ENCODE measurements around the gene RPS5.
"Not testable (repeated sequence)": the region's sequence is repeated elsewhere in the genome, so short reads cannot be mapped to it uniquely, and the experiment has no call there.

The RPS5 gene

DNA sequence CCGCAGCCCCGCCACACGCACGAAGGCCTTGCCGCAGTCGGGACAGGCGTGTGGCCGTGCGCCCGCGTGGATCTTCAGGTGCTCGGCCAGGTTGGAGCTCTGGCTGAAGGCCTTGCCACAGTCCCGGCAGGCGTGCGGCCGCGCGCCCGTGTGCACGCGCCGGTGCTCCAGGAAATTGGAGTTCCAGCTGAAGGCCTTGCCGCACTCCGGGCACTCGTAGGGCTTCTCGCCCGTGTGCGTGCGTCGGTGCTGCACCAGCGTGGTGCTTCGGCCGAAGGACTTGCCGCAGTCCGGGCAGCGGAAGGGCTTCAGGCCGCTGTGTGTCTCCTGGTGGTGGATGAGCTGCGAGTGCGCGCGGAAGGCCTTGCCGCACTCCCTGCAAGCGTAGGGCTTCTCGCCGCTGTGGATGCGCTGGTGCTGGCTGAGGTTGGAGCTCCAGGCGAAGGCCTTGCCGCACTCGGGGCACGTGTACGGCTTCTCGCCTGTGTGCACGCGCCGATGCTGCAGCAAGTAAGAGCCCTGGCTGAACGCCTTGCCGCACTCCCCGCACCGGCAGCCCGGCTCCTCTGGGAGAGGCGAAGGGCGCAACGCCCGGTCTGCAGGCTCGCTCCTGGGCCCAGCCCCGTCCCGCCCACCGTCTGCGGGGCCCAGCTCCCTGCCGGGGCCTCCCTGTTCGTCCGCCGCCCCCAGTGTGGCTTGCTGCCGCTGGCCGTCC lies 30.1 kb upstream of the RPS5 start:
- no peak for DNase-seq

DNA sequence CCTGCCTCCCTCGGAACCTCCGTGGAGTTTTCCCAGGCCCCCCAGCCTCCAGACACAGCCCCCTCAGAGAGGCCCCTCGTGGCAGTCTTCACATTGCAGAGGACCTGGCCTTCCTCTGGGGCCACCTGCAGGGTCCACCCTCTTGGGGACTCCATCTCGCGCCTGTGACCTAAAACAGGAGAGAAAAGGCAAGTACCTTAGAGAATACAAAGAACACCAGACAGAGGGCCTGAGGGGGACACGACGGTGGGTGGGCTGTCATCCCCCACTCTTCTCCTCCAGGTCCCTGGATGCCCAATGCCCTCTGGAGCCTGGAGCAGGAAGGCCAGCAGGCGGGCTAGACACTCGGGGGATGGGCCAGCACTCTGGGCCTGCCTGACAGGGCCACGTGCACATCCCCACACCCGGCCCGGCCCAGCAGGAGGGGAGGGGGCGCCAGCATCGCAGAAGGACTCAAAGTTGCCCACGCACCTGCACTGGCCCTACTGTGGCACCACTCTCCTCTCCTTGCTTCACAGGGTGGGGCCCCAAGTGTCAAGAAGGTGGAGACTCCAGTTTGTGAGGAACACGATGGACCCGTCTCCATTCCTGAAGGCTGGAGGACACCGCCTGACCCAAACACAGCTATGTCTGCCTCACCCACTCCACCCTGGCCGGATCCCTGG lies 29.5 kb upstream of the RPS5 start:
- DNase-seq = no peak

DNA sequence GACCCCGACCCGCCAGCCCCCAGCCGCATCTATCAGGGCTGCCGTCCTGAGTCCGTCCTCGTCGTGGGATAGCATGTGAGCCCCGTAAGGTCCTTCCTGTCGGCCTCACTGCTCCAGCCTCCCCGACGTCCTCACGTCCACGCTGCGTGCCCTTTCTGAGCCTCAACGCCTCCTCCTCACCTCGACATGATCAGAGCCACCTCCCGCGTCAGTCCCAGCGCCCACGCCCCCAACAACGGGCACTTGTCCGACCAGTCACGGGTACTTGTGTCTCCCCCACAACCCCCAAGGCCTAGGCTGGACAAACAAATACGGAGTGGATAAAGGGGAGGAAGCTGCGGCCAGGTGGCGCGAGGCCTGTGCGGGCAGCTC lies 25.2 kb upstream of the RPS5 start:
- DNase-seq = peak in 1 of 2 experiments; percentile 54

DNA sequence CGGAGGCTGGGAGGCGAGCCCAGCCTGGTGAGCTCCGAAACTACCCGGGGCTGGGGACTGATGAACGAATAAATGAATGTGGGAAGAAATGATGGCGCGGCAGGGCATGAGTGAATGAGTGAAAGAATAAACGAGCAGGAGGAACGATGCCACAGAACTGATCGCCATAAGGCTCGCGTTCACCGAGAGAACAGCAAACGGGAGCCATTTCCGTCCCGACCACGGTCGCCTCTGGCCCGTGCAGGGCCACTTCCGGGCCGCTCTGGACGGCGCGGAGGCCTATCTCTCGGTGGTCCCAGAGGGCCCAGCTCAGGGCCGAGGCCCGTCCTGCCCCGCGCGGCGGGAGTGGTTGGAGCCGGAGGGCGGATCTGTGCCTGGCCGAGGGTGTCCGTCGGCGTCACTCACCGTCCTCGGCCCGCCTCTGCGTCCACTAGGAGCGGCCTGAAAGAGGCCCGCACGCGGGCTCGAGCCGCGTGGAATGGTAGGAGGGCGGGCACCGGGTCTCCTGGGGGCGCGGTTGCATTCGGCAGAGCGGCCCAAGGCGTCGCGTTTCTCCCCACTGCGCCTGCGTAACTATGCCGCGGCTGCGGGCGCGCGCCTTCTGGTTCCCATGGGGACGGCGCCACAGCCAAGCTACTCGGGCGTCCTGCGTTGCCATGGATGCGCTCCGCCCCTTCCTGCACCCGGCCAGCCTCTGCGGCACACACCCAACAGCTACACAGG lies 24.6 kb upstream of the RPS5 start, which contains the start of gene ZNF497:
ZNF497 (minus strand) TSS at position 480 of the 723 bp plus-strand sequence. CDS start 5,116 bp downstream, outside the sequence.
- DNase-seq = peak; percentile 87 to 97

DNA sequence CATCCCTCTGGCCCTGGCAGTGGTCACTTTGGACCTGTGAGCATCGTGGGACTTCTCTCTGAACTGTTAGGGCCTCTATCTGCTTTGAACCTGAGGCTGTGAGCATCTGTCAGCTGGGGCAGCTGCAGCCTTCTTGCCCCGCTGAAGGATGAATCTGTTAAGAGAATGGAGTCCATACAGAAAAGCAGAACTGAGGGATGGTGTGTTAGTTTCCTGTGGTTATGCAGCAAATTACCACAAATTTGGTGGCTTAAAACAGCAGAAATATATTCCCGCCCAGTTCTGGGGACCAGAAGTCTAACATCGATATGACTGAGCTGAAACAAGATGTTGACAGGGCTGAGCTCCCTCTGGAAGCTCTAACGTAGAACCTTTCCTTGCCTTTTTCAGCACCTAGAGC lies 22.9 kb upstream of the RPS5 start:
- DNase-seq = no peak

DNA sequence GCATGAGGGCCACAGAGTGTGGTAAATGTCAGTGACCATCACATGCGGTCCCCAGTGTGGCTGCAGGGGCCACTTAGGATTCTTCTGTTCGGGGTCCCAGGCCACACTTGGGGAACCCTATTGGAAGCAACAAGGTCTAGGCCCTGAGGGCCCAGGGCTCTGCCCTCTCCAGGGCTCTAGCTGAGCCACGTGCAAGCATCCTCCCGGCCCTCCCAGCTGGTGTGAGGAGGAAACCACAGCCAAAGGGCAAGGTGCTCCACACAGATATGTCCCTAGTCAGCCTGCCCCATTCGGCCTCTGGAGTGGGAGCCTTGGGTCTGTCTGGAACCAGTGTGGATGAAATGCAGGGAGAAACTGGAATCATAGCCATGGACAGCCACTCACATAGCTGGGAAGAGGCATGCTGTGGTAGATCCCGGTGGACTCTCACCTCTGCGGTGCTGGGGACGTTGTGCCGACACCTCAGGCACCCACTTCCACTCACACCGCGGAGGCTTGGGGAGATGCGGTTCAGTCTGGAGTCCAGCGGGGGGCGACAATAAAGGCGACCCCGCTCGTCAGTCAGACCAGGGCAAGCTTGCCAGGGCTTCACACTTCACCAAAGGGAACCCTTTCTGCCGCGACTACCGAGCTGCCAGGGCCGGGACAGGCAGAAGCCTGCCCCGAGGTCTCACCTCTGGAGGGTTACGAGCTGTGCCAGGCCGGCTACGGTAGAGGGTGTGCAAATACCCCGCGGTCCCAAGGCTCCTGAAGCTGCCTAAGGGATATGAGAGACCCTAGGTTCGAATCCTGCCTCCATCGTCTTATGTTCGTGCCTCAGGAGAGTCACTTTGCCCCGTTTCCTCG lies 20.3 kb upstream of the RPS5 start:
- no peak for DNase-seq

DNA sequence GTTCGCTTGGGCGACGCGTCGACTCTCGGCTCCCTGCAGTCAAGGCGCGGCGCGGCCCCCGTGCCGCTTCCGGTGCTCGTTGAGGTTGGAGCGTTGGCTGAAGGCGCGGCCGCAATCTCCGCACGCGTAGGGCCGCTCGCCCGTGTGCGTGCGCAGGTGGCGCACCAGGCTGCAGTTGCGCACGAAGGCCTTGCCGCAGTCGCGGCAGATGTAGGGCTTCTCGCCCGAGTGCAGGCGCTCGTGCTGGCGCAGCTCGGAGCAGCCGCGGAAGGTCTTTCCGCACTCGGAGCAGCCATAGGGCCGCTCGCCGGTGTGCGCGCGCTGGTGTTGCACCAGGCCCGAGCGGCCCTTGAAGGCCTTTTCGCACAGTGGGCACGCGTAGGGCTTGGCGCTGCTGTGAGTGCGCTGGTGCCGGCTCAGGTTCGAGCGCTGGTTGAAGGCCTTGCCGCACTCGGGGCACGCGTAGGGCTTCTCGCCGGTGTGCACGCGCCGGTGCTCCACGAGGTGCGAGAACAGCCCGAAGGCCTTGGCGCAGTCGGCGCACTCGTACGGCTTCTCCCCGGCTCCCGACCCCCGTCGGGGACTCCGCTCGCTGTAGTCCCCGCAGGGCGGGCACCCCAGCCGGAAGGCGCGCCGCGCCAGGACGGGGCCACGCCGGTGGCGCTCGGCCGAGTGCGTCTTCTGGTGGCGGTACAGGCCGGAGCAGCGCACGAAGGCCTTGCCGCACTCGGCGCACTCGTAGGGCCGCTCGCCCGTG lies 19.2 kb upstream of the RPS5 start:
- no peak for DNase-seq

DNA sequence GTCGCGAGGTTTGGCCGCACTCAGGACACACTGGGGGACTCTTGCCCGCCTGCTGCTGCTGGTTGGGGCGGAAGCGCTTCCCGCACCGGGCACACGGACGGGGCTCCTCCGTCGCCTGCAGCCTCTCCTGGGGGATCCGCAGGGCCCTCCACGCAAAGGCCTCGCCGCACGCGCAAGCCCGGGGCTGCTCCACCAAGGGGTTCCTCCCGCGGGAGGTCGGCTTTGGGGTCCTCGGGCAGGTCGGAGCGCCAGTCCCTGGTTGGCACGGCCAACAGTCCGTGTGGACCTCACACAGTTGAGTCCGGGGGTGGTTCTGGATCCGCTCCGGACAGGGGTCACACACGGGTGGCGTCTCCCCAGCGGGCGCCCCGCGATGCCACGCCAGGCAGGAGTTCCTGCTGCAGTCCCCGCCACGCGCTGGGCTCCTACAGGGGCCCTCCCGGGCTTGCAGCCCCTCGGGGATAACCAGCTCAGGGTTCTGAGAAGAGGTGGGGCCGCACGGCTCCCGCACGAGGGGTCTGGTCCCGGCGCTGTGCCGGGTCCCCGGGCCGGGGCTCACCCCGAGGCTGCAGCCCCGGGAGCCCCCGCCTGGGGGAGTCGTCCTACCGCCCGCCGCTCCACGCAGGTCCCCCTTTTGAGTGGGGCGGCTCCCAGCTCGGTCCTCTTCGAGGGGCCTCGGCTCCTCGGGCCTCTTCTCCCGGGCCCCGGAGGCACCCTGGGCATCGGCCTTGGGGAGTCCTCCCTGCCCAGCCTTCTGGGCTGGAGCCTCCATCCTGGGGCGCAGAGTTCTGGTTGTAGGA lies 18.3 kb upstream of the RPS5 start:
- no peak for DNase-seq

DNA sequence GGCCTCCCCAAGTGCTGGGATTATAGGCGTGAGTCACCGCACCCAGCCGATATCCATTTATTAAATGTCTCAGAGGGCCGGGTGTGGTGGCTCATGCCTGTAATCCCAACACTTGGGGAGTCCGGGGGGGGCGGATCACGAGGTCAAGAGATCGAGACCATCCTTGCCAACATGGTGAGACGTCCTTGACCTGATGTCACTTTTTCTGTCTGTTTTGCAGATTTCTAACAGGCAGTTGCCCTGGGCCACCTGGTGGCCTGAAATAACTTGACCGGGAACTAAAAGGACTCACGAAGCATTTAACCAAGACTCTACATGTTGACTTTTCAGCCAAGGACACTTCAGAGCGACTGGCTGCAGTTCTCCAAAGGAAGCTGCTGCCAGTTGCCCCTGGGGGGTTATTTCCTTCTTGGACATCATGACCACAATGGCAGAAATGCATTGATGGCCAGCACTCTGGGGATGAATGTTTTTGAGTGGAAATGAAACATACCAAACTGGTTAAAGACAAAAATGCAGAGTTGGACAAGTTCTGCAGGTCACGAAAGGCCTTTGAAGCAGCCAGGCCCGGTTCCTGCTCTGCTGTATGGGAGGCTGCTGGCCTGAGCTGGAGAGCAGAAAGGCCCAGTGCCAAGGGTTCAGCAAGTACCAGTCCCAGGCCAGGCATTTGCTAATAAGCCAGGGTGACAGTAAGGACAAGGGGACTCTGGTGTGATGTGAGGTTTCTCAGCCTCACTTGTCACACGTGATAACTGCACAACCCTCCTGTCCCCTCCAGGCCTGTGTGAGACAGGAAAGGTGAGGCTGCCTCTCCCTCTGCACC lies 14.5 kb upstream of the RPS5 start:
- no peak for DNase-seq

DNA sequence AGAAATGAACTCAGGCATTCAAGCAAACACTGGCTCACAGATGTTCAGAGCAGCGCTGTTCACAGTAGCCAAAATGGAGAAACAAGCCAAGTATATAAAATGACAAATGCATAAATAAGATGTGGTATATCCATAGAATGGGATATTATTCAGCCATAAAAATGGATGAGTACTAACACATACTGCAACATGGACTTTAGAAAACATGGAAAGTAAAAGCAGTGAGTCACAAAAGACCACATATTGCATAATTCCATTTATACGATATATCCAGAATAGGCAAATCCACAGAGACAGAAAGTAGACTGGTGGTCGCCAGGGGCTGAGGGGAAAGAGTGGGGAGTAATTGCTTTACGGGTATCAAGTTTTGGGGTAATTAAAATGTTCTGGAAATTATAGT lies 12.9 kb upstream of the RPS5 start:
- no peak for DNase-seq

DNA sequence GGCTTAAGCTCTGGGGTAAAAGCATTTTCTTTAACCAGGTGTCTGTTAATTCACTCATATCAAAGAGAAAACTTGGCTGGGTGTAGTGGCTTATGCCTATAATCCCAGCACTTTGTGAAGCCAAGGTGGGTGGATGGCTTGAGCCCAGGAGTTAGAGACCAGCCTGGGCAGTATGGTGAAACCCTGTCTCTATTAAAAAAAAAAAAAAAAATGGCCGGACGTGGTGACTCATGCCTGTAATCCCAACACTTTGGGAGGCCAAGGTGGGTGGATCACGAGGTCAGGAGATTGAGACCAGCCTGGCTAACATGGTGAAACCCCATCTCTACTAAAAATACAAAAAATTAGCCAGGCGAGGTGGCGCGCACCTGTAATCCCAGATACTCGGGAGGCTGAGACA lies 10.3 kb upstream of the RPS5 start:
- not testable (repeated sequence) for DNase-seq

DNA sequence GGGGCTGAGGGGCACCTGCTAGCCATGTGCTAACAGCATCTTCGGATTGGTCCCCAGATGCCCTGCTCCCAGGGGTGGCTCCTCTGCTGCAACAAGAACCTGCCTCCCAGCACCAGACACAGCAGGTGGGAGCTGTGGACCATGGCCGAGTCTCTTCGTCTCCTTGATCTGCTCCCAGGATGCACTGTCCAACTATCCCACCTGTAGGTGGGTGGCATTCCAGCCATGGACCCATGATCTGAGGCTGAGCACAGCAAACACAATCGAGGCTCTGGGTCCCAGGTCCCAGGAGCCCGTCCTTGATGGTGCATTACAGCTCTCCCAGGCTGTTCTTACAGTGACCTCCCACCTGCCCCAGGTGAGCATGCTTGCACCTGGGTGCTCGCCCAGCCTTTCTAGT lies 7.8 kb upstream of the RPS5 start:
- DNase-seq = no peak

DNA sequence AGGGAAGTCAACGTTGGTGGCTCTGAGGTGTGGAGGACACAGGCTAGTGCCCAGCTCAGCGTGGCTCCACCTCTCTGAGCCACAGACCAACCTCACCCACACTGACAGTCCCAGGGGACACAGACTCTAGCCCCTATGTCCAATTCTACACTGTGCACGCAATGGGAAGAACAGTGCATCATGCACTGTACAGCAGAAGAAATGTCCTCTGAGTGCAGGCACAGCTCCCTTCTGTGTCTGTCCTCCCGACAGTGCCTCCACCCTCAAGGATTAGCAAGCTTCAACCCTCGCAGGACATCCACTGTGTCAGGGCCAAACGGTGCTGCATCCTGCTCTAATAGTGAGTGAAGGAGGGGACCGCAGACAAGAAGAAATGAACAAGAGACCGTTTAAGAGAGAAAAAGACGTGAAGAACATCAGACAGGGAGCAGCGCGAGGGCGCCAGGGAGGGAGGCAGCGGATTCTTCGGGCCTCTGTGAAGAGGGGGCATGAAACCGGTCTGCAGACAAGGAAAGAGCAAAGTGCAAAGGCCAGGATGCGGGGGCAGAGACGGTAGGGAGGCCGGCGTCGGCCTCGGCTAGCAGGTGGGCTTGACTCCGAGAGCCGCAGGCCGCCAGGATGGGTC lies 6.9 kb upstream of the RPS5 start:
- DNase-seq = no peak

DNA sequence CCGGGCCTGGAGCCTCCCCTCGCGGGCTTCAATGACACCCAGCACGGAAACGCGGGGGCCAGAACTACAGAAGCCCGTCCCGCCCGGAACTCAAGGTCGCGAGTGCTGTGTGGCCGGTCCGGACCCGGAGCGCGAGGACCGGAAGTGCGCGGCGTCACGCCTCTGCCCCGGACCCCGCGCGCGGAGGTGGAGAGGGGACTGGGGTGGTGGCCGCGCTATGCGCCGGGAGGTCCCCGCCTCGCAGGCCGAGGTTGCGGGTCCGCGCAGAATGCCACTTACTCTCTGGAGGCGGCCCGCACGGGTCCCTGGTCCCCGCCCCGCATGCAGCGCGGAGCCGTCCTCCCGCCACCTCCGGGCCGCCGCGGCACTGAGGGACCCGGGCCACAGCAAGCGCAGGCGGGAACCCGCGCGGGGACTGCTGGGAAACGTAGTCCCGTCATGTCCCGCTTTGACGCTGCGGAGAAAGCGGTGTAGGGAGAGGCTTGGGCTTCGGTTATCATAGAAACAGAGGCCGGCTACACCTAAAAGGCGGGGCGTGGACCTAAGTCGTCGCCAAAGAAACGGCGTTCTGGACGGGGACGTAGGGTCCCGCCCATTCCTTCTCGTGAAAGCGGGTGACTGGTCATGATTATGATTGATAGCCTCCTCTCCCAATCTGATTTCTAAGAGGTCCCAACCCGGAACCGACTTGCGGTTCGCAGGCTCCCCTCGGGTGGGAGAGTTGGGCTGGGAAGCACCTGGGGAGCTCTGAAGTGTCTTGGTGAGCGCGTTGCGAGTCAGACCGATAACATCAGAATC lies 6.2 kb upstream of the RPS5 start, which contains the start of gene ZNF837:
ZNF837 (minus strand) TSS at position 369 of the 798 bp plus-strand sequence. CDS start 11,698 bp downstream, outside the sequence.
- DNase-seq = peak; percentile 100

DNA sequence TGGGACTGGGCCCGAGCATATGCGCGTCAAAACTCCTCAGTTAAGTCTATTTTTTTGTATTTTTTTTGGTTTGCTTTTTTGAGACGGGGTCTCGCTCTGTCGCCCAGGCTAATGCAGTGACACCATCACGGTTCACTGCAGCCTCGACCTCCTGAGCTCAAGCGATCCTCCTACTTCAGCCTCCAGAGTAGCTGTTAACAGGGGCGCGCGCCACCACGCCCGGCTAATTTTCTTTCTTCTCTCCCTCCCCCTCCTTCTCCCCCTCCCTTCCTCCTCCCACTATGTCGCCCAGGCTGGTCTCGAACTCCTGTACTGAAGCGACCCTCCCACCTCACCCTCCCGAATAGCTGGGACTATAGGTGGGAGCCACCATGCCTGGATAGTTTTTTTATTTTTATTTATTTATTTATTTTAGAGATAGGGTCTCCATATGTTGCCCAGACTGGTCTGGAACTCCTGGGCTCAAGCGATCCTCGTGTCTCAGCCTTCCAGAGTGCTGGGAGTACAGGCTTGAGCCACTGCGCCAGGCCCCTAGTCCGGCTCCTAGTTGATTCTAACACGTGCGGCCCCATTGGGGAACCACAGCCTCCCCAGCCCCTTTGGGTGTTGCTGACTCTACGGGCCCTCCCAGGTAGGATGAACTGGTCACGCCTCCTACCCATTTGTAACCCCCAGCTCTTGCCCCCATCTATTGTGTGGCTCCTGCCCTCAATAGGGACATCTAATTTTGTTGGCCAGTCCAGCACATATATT lies 5.4 kb upstream of the RPS5 start:
- no peak for DNase-seq

DNA sequence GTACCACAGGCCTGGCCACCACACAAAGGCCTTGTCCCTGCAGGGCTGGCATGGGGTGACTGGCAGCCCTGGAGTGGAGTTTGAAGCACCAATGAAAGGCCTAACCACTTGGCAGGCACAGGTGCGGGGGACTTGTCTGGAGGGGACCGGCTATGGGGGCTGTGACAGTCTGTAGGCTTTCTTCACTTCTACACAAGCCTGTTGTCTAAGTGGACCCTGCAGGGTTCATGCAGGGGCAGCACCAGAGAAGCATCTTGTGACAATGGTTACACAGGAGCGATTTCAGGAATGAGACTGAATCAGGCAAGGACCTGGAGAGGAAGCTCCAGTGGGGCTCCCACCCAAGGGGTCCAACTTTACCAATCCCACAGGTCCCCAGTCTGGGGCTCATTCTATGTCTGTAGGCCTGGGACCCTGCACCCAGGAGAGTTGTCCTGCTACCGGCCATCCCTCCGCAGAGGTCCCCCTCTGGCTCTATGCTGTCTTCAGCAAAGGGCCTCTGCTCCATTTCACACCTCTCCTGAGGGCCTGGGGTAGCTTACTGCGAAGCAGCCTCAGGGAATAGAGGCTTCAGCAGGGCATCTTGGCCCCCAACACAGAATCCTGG lies 4.0 kb upstream of the RPS5 start:
- DNase-seq = no peak

DNA sequence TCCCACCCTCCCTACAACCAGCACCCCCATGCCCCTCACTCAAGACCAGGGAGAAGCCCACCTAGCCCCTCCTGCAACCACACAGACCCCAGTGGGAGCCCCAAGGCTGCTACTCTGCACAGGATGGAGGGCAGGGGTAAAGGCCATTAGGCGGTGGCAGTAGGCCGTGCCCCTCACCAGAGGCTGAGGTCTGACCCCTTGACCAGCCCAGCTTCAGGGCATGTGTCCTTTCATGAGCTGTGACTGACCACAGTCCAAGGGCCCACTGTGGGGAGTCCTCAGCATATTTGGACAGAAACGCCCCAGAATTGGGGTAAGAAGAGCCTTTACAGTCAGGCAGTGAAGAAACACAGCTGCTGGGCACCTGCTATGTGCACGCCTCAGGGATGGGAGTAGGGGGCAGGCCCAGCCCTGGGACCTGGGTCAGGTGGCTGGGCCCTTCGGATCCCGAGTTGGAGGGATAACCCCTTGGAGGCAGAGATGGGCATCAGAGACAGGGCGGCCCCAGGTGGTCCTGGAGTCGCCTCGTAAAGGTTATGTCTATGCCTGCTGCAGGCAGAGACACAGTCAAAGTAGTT lies 1.7 kb upstream of the RPS5 start:
- DNase-seq = no peak

All from NCI-H526 (cell line).